KOPT-K1 (cell line): ENCODE measurements around the gene AFG3L2.

ENCODE experiments used
- H3K27ac ChIP-seq: fragments of 200-600 bp; sonication (generic); 2 replicates; pipeline ENCODE4 v1.5.1; 2016; ENCODE audit warnings: antibody characterized with exemption, mild to moderate bottlenecking, low read depth, low read length; ENCODE audit not compliant: poor library complexity, severe bottlenecking
- H3K36me3 ChIP-seq: fragments of 200-600 bp; sonication (generic); 2 replicates; pipeline ENCODE4 v1.5.1; 2017; ENCODE audit warnings: antibody characterized with exemption, mild to moderate bottlenecking, low read length, moderate library complexity; ENCODE audit not compliant: insufficient read depth
- H3K9me3 ChIP-seq: fragments of 200-600 bp; sonication (generic); 2 replicates; pipeline ENCODE4 v1.5.1; 2017; ENCODE audit warnings: antibody characterized with exemption, low read length, mild to moderate bottlenecking; ENCODE audit not compliant: insufficient read depth, poor library complexity, severe bottlenecking

AFG3L2 gene

DNA sequence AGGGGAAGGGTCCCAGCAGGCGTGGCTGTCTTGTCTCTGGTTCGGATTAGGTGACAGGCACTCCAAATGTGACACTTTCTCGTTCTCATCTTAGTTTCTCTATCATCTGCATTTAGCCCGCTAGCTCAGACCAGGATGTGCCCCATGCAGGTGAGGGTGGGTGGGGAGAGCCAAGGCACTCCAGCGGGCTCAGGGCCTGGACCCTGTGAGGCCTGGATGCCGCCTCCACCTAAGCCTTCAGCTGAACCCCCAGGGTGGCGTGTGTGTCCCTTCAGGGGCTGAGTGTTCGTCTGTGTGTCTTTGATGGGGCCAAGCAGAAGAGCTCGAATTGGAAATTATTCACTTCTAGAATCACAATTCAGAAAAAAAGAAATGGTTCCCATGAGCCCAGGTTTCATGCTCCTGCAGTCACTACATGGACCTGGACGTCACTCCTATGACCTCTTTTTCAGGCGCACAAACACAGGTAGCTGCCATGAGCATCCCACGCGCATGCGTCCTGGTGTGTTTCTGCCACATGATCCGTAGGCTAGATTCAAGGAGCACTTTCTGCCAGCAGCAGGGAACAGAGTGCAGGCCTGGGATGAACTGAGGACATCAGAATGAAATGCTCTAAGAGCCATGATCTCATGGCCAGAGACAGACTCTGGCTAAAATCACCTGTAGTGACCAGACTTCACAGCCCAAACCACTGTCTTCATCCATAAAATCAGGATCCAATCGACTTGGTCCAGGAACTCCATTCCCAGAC lies 97.1 kb downstream of the AFG3L2 start:
- no peak overlapping the region for H3K27ac ChIP-seq
- no peaks in the 10 kb centered on the region for H3K36me3 ChIP-seq
- H3K9me3 ChIP-seq: no peaks in the 10 kb centered on the region
